Activated CD8-positive, alpha-beta memory T cell treated with anti-CD3 and anti-CD28 coated beads for 4 hours (primary cell): Measurements from ENCODE around the gene PACSIN1.

Experiments
- DNase-seq, 2 donors: peaks; one replicate each; pipeline ENCODE4 v3.0.0-alpha.2; 2020; ENCODE audit warnings: low read depth in 2 of 2

The PACSIN1 gene

GRCh38 chr6:34544776-34545471, 79.0 kb downstream of the PACSIN1 start:
- no peak for DNase-seq

GRCh38 chr6:34546551-34547321, 80.9 kb downstream of the PACSIN1 start:
- DNase-seq: no peak

GRCh38 chr6:34547701-34548644, 82.1 kb downstream of the PACSIN1 start:
- DNase-seq: no peak

GRCh38 chr6:34549026-34549803, 83.3 kb downstream of the PACSIN1 start:
- DNase-seq: no peak

GRCh38 chr6:34549804-34550202, 83.9 kb downstream of the PACSIN1 start:
- no peak for DNase-seq

GRCh38 chr6:34551720-34552119, 85.8 kb downstream of the PACSIN1 start:
- no peak for DNase-seq

- no peak for DNase-seq
Observed at GRCh38 chr6:34552620-34553019, 86.7 kb downstream of the PACSIN1 start.

- DNase-seq: no peak
Observed at GRCh38 chr6:34553146-34553545, 87.3 kb downstream of the PACSIN1 start.

GRCh38 chr6:34553750-34554149, 87.9 kb downstream of the PACSIN1 start:
- DNase-seq: no peak

GRCh38 chr6:34554291-34555006, 88.6 kb downstream of the PACSIN1 start:
- DNase-seq: no peak

- DNase-seq: no peak
Observed at GRCh38 chr6:34555007-34555322, 89.1 kb downstream of the PACSIN1 start.

- no peak for DNase-seq
Observed at GRCh38 chr6:34555328-34555727, 89.5 kb downstream of the PACSIN1 start.

GRCh38 chr6:34556031-34556471, 90.2 kb downstream of the PACSIN1 start, which contains the start of gene SPDEF:
Gene SPDEF (minus strand): TSS chr6:34556329. CDS start chr6:34544455, 11,874 bp downstream.
- no peak for DNase-seq

GRCh38 chr6:34556493-34556892, 90.6 kb downstream of the PACSIN1 start:
- DNase-seq: no peak

- DNase-seq: no peak
Observed at GRCh38 chr6:34557228-34557627, 91.4 kb downstream of the PACSIN1 start.

GRCh38 chr6:34558172-34558714, 92.4 kb downstream of the PACSIN1 start:
- no peak for DNase-seq

- DNase-seq: no peak
Observed at GRCh38 chr6:34559651-34560365, 93.9 kb downstream of the PACSIN1 start.

- no peak for DNase-seq
Observed at GRCh38 chr6:34560366-34561226, 94.7 kb downstream of the PACSIN1 start.

- no peak for DNase-seq
Observed at GRCh38 chr6:34561227-34561530, 95.3 kb downstream of the PACSIN1 start.
